A673 (cell line): Measurements from ENCODE around the gene GART.

ENCODE experiments used
- EZH2 ChIP-seq: fragments of 200-600 bp; sonication (generic); IDR thresholded peaks from 2 replicates; pipeline ENCODE4 v1.6.1; 2017; ENCODE audit warnings: borderline replicate concordance, low read depth, mild to moderate bottlenecking, mixed read lengths, antibody characterized with exemption, low read length; ENCODE audit not compliant: poor library complexity, severe bottlenecking
- TF ChIP-seq, protein P1 (sequence below): fragments of 300-800, 200-600 bp; sonication (generic); conservative IDR thresholded peaks from 2 replicates; pipeline ENCODE4 v1.5.1; 2017; ENCODE audit warnings: low read depth, mild to moderate bottlenecking, antibody characterized with exemption, low read length, moderate library complexity, mixed read lengths

DNA sequence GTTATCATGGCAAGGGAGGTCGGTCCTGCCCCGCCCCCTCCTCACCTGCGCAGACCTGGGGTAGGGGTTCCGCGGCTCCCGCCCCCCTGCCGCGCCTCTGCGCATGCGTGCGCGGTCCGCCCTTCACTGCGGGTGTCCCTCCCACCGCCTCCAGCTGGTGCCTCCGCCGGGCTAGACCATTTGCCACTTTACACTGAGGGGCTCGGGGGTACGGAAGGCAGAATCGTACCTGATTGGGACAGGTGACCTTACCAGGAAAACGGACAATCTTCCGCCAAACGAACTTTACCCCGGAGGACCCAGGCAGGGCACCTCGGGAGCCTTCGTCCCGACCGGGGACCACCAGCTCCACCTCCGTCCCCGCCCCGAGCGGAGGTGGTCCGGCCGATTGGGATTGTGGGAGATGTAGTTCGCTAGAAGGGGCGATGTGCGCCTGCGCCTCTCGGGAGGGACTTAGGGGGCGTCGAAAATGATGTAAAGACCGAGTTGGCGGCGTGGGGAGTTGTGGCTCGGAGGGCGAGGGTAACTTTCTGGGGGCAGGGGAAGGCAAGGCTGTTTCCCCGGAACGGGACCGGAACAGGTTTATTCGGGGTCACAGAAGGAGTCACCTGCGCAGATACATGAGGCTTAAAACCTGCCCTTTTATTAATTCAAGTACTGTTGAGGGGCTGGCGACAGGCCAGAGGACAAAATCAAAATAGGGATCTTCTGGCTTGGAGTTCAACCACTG, 50.4 kb downstream of the GART start, which contains the start of gene DNAJC28:
- TF ChIP-seq, protein P1, sequence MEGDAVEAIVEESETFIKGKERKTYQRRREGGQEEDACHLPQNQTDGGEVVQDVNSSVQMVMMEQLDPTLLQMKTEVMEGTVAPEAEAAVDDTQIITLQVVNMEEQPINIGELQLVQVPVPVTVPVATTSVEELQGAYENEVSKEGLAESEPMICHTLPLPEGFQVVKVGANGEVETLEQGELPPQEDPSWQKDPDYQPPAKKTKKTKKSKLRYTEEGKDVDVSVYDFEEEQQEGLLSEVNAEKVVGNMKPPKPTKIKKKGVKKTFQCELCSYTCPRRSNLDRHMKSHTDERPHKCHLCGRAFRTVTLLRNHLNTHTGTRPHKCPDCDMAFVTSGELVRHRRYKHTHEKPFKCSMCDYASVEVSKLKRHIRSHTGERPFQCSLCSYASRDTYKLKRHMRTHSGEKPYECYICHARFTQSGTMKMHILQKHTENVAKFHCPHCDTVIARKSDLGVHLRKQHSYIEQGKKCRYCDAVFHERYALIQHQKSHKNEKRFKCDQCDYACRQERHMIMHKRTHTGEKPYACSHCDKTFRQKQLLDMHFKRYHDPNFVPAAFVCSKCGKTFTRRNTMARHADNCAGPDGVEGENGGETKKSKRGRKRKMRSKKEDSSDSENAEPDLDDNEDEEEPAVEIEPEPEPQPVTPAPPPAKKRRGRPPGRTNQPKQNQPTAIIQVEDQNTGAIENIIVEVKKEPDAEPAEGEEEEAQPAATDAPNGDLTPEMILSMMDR, result no peak
- no peak for TF ChIP-seq EZH2
